Measurements from ENCODE around the gene PLXDC2.

Gene PLXDC2

GRCh38 chr10:19933772-19934171, 117.5 kb downstream of the PLXDC2 start:
- H3K27ac ChIP-seq (ENCODE audit: insufficient read depth in 1 of 2, low read depth in 1 of 2, low read length in 2 of 2, poor library complexity in 1 of 2, severe bottlenecking in 2 of 2): no peak overlapping the region
- no peak overlapping the region for H3K4me3 ChIP-seq (ENCODE audit: control insufficient read depth in 1 of 7, extremely low read depth in 1 of 7, insufficient read depth in 4 of 7, low read depth in 2 of 7, low read length in 6 of 7)
- no peaks in the 10 kb centered on the region for H3K9me3 ChIP-seq (ENCODE audit: control extremely low read depth in 1 of 5, control insufficient read depth in 4 of 5, insufficient read depth in 2 of 5, low read depth in 1 of 5, low read length in 4 of 5)
- peaks cover 0 to 33% (median 11%) of the 10 kb centered on the region in 4 experiments for H3K4me1 ChIP-seq (ENCODE audit: control extremely low read depth in 1 of 4, control insufficient read depth in 4 of 4, insufficient read depth in 4 of 4, low read length in 3 of 4)
- DNase-seq: no peak
- ChIA-PET POLR2A (no interaction called here), CTCF (no interaction called here)
- WGBS (ENCODE audit: insufficient coverage): 100% methylated on average over 1 of the region's 3 CpGs
- H3K36me3 ChIP-seq (ENCODE audit: control insufficient read depth in 4 of 4, insufficient read depth in 4 of 4, low read length in 3 of 4): no peaks in the 10 kb centered on the region
- no peaks in the 10 kb centered on the region for H3K27me3 ChIP-seq (replicated peaks in 2 of 5; ENCODE audit: control insufficient read depth in 4 of 5, insufficient read depth in 5 of 5, low read length in 4 of 5)

GRCh38 chr10:19935176-19935575, 118.9 kb downstream of the PLXDC2 start:
- Histone ChIP-seq H3K27me3 (replicated peaks in 2 of 5; ENCODE audit: control insufficient read depth in 4 of 5, insufficient read depth in 5 of 5, low read length in 4 of 5) (no peaks in the 10 kb centered on the region), H3K9me3 (ENCODE audit: control extremely low read depth in 1 of 5, control insufficient read depth in 4 of 5, insufficient read depth in 2 of 5, low read depth in 1 of 5, low read length in 4 of 5) (no peaks in the 10 kb centered on the region), H3K4me1 (ENCODE audit: control extremely low read depth in 1 of 4, control insufficient read depth in 4 of 4, insufficient read depth in 4 of 4, low read length in 3 of 4) (peaks cover 0 to 25% (median 11%) of the 10 kb centered on the region in 4 experiments), H3K27ac (ENCODE audit: insufficient read depth in 1 of 2, low read depth in 1 of 2, low read length in 2 of 2, poor library complexity in 1 of 2, severe bottlenecking in 2 of 2) (no peak overlapping the region), H3K36me3 (ENCODE audit: control insufficient read depth in 4 of 4, insufficient read depth in 4 of 4, low read length in 3 of 4) (no peaks in the 10 kb centered on the region), H3K4me3 (ENCODE audit: control insufficient read depth in 1 of 7, extremely low read depth in 1 of 7, insufficient read depth in 4 of 7, low read depth in 2 of 7, low read length in 6 of 7) (no peak overlapping the region)
- CTCF ChIA-PET: no interaction called here
- POLR2A ChIA-PET: no interaction called here
- WGBS (ENCODE audit: insufficient coverage): 69% methylated on average over 3 of the region's 3 CpGs
- peak in 1 of 3 donors; percentile 29 for DNase-seq

GRCh38 chr10:19936289-19936688, 120.1 kb downstream of the PLXDC2 start:
- Histone ChIP-seq H3K27me3 (replicated peaks in 2 of 5; ENCODE audit: control insufficient read depth in 4 of 5, insufficient read depth in 5 of 5, low read length in 4 of 5) (no peaks in the 10 kb centered on the region), H3K4me1 (ENCODE audit: control extremely low read depth in 1 of 4, control insufficient read depth in 4 of 4, insufficient read depth in 4 of 4, low read length in 3 of 4) (peaks cover 0 to 19% (median 7%) of the 10 kb centered on the region in 4 experiments), H3K4me3 (ENCODE audit: control insufficient read depth in 1 of 7, extremely low read depth in 1 of 7, insufficient read depth in 4 of 7, low read depth in 2 of 7, low read length in 6 of 7) (no peak overlapping the region), H3K36me3 (ENCODE audit: control insufficient read depth in 4 of 4, insufficient read depth in 4 of 4, low read length in 3 of 4) (no peaks in the 10 kb centered on the region), H3K9me3 (ENCODE audit: control extremely low read depth in 1 of 5, control insufficient read depth in 4 of 5, insufficient read depth in 2 of 5, low read depth in 1 of 5, low read length in 4 of 5) (no peaks in the 10 kb centered on the region), H3K27ac (ENCODE audit: insufficient read depth in 1 of 2, low read depth in 1 of 2, low read length in 2 of 2, poor library complexity in 1 of 2, severe bottlenecking in 2 of 2) (no peak overlapping the region)
- DNase-seq: no peak
- ChIA-PET POLR2A (no interaction called here), CTCF (no interaction called here)
- WGBS (ENCODE audit: insufficient coverage): no CpG with 5 or more reads among the region's 2 CpGs

- Histone ChIP-seq H3K4me1 (ENCODE audit: control extremely low read depth in 1 of 4, control insufficient read depth in 4 of 4, insufficient read depth in 4 of 4, low read length in 3 of 4) (peaks cover 0 to 3% (median 0%) of the 10 kb centered on the region in 4 experiments), H3K9me3 (ENCODE audit: control extremely low read depth in 1 of 5, control insufficient read depth in 4 of 5, insufficient read depth in 2 of 5, low read depth in 1 of 5, low read length in 4 of 5) (no peaks in the 10 kb centered on the region), H3K36me3 (ENCODE audit: control insufficient read depth in 4 of 4, insufficient read depth in 4 of 4, low read length in 3 of 4) (no peaks in the 10 kb centered on the region), H3K4me3 (ENCODE audit: control insufficient read depth in 1 of 7, extremely low read depth in 1 of 7, insufficient read depth in 4 of 7, low read depth in 2 of 7, low read length in 6 of 7) (no peak overlapping the region), H3K27ac (ENCODE audit: insufficient read depth in 1 of 2, low read depth in 1 of 2, low read length in 2 of 2, poor library complexity in 1 of 2, severe bottlenecking in 2 of 2) (no peak overlapping the region), H3K27me3 (replicated peaks in 2 of 5; ENCODE audit: control insufficient read depth in 4 of 5, insufficient read depth in 5 of 5, low read length in 4 of 5) (no peaks in the 10 kb centered on the region)
- ChIA-PET POLR2A (no interaction called here), CTCF (no interaction called here)
- WGBS (ENCODE audit: insufficient coverage): no CpG with 5 or more reads among the region's 1 CpG
- no peak for DNase-seq
These were observed 121.8 kb downstream of the PLXDC2 start for GRCh38 chr10:19937989-19938388.

GRCh38 chr10:19941206-19941880, 125.1 kb downstream of the PLXDC2 start:
- 100% methylated on average over 2 of the region's 6 CpGs for whole genome bisulfite sequencing (ENCODE audit: insufficient coverage)
- H3K27me3 ChIP-seq (replicated peaks in 2 of 5; ENCODE audit: control insufficient read depth in 4 of 5, insufficient read depth in 5 of 5, low read length in 4 of 5): no peaks in the 10 kb centered on the region
- peaks cover 0 to 2% (median 0%) of the 10 kb centered on the region in 4 experiments for H3K4me1 ChIP-seq (ENCODE audit: control extremely low read depth in 1 of 4, control insufficient read depth in 4 of 4, insufficient read depth in 4 of 4, low read length in 3 of 4)
- H3K36me3 ChIP-seq (ENCODE audit: control insufficient read depth in 4 of 4, insufficient read depth in 4 of 4, low read length in 3 of 4): peaks cover 0 to 2% (median 0%) of the 10 kb centered on the region in 4 experiments
- CTCF ChIA-PET: no interaction called here
- H3K27ac ChIP-seq (ENCODE audit: insufficient read depth in 1 of 2, low read depth in 1 of 2, low read length in 2 of 2, poor library complexity in 1 of 2, severe bottlenecking in 2 of 2): no peak overlapping the region
- DNase-seq: no peak
- POLR2A ChIA-PET: no interaction called here
- H3K4me3 ChIP-seq (ENCODE audit: control insufficient read depth in 1 of 7, extremely low read depth in 1 of 7, insufficient read depth in 4 of 7, low read depth in 2 of 7, low read length in 6 of 7): no peak overlapping the region
- H3K9me3 ChIP-seq (ENCODE audit: control extremely low read depth in 1 of 5, control insufficient read depth in 4 of 5, insufficient read depth in 2 of 5, low read depth in 1 of 5, low read length in 4 of 5): no peaks in the 10 kb centered on the region

GRCh38 chr10:19944911-19945663, 128.9 kb downstream of the PLXDC2 start:
- ChIA-PET POLR2A (no interaction called here), CTCF (no interaction called here)
- no peaks in the 10 kb centered on the region for H3K27me3 ChIP-seq (replicated peaks in 2 of 5; ENCODE audit: control insufficient read depth in 4 of 5, insufficient read depth in 5 of 5, low read length in 4 of 5)
- H3K27ac ChIP-seq (ENCODE audit: insufficient read depth in 1 of 2, low read depth in 1 of 2, low read length in 2 of 2, poor library complexity in 1 of 2, severe bottlenecking in 2 of 2): no peak overlapping the region
- H3K9me3 ChIP-seq (ENCODE audit: control extremely low read depth in 1 of 5, control insufficient read depth in 4 of 5, insufficient read depth in 2 of 5, low read depth in 1 of 5, low read length in 4 of 5): no peaks in the 10 kb centered on the region
- DNase-seq: no peak
- H3K4me3 ChIP-seq (ENCODE audit: control insufficient read depth in 1 of 7, extremely low read depth in 1 of 7, insufficient read depth in 4 of 7, low read depth in 2 of 7, low read length in 6 of 7): no peak overlapping the region
- peaks cover 0 to 2% (median 0%) of the 10 kb centered on the region in 4 experiments for H3K36me3 ChIP-seq (ENCODE audit: control insufficient read depth in 4 of 4, insufficient read depth in 4 of 4, low read length in 3 of 4)
- 100% methylated on average over 6 of the region's 6 CpGs for WGBS (ENCODE audit: insufficient coverage)
- peaks cover 0 to 6% (median 0%) of the 10 kb centered on the region in 4 experiments for H3K4me1 ChIP-seq (ENCODE audit: control extremely low read depth in 1 of 4, control insufficient read depth in 4 of 4, insufficient read depth in 4 of 4, low read length in 3 of 4)

- H3K36me3 ChIP-seq (ENCODE audit: control insufficient read depth in 4 of 4, insufficient read depth in 4 of 4, low read length in 3 of 4): peaks cover 0 to 2% (median 0%) of the 10 kb centered on the region in 4 experiments
- WGBS (ENCODE audit: insufficient coverage): 100% methylated on average over 1 of the region's 4 CpGs
- ChIA-PET POLR2A (no interaction called here), CTCF (no interaction called here)
- H3K4me3 ChIP-seq (ENCODE audit: control insufficient read depth in 1 of 7, extremely low read depth in 1 of 7, insufficient read depth in 4 of 7, low read depth in 2 of 7, low read length in 6 of 7): no peak overlapping the region
- H3K27ac ChIP-seq (ENCODE audit: insufficient read depth in 1 of 2, low read depth in 1 of 2, low read length in 2 of 2, poor library complexity in 1 of 2, severe bottlenecking in 2 of 2): no peak overlapping the region
- H3K27me3 ChIP-seq (replicated peaks in 2 of 5; ENCODE audit: control insufficient read depth in 4 of 5, insufficient read depth in 5 of 5, low read length in 4 of 5): no peaks in the 10 kb centered on the region
- DNase-seq: no peak
- peaks cover 0 to 6% (median 0%) of the 10 kb centered on the region in 4 experiments for H3K4me1 ChIP-seq (ENCODE audit: control extremely low read depth in 1 of 4, control insufficient read depth in 4 of 4, insufficient read depth in 4 of 4, low read length in 3 of 4)
- H3K9me3 ChIP-seq (ENCODE audit: control extremely low read depth in 1 of 5, control insufficient read depth in 4 of 5, insufficient read depth in 2 of 5, low read depth in 1 of 5, low read length in 4 of 5): no peaks in the 10 kb centered on the region
These were observed 130.0 kb downstream of the PLXDC2 start for GRCh38 chr10:19946245-19946644.

Measured in common myeloid progenitor, CD34-positive (primary cell).